Measurements from ENCODE around the gene LCP2. TPM values are rescaled to one million over a fixed set of nuclear protein-coding genes. Genes with fewer than 3 reads are reported as not detected.

LCP2 gene
- total RNA-seq, 1 experiment from 2014 or later, result 0.61 TPM

- H3K27me3 ChIP-seq (ENCODE audit: insufficient read depth, low read length), result peaks cover 51% of the 10 kb centered on the region
- no peaks in the 10 kb centered on the region for H3K79me2 ChIP-seq (ENCODE audit: insufficient read depth, low read length)
- DNase-seq (ENCODE audit: low read depth, low spot score) (no peak), ATAC-seq (no peak)
- H3K9me2 ChIP-seq (ENCODE audit: insufficient read depth), result no peaks in the 10 kb centered on the region
- no peak overlapping the region for H3K27ac ChIP-seq (ENCODE audit: low read depth, low read length)
- CTCF ChIA-PET, result interaction anchor here (1.3 to 3.8 kb wide), 4 partner anchors 16 to 155 kb away, joined by 4 to 30 read pairs (median 8); no protein-coding TSS in a partner anchor
- BruUV-seq (replicated peaks), result no TSS peak
- no peaks in the 10 kb centered on the region for H3K9me3 ChIP-seq (ENCODE audit: control insufficient read depth in 1 of 2, insufficient read depth in 1 of 2, low read depth in 1 of 2, low read length in 2 of 2)
- RAD21 ChIA-PET (ENCODE audit: low non-redundant PET in 1 of 2, low total read pairs in 2 of 2, uncharacterized antibody in 2 of 2, unreplicated experiment in 2 of 2), result interaction anchor here (0.7 to 1.1 kb wide), 2 partner anchors 72 kb away, joined by 3 read pairs; no protein-coding TSS in a partner anchor
- H3K9ac ChIP-seq (ENCODE audit: low read length), result no peak overlapping the region
- no peak overlapping the region for H3K4me2 ChIP-seq (ENCODE audit: low read length)
- H3K36me3 ChIP-seq (ENCODE audit: control insufficient read depth in 1 of 2, insufficient read depth in 2 of 2, low read length in 2 of 2), result no peaks in the 10 kb centered on the region
- intact Hi-C loops (cut with micrococcal nuclease), result loop anchor here (2.0 to 5.0 kb wide), 2 partner anchors 154 to 366 kb away; no protein-coding TSS in a partner anchor
- no peaks in the 10 kb centered on the region for H4K20me1 ChIP-seq (ENCODE audit: insufficient read depth)
- H2AFZ ChIP-seq (ENCODE audit: low read depth, low read length, poor library complexity, severe bottlenecking), result no peak overlapping the region
- POLR2A ChIA-PET, result no interaction called here
- no peak for TF ChIP-seq POLR2AphosphoS5 (IDR thresholded peaks at IDR 0.05; ENCODE audit: low read depth, low read length)
- TF ChIP-seq POLR2A (IDR thresholded peaks at IDR 0.05; ENCODE audit: borderline replicate concordance, extremely low read depth, insufficient read depth, insufficient read length), result no peak
- no peak for TF ChIP-seq SP1 (IDR thresholded peaks at IDR 0.05; ENCODE audit: low read depth)
- no peak for TF ChIP-seq RAD21 (IDR thresholded peaks at IDR 0.05; ENCODE audit: low read depth)
- no peak for TF ChIP-seq ZNF274 (IDR thresholded peaks at IDR 0.05; ENCODE audit: low read depth, low read length)
- no peak for TF ChIP-seq CTCF (IDR thresholded peaks at IDR 0.05 in 2 of 3, conservative IDR thresholded peaks at IDR 0.05 in 1 of 3; ENCODE audit: borderline replicate concordance in 1 of 3, insufficient read depth in 1 of 3, low read depth in 2 of 3, low read length in 2 of 3)
- TF ChIP-seq SIN3A (IDR thresholded peaks at IDR 0.05; ENCODE audit: low read depth), result no peak
- no peak for TF ChIP-seq ELF1 (IDR thresholded peaks at IDR 0.05; ENCODE audit: borderline replicate concordance, low read depth)
- TF ChIP-seq CEBPB (IDR thresholded peaks at IDR 0.05; ENCODE audit: low read depth), result no peak
- no peak for TF ChIP-seq REST (IDR thresholded peaks at IDR 0.05; ENCODE audit: low read depth)
- no peak for TF ChIP-seq EZH2phosphoT487 (IDR thresholded peaks at IDR 0.05; ENCODE audit: borderline replicate concordance)
- TF ChIP-seq EZH2 (IDR thresholded peaks at IDR 0.05), result no peak
- TF ChIP-seq TCF7L2 (IDR thresholded peaks at IDR 0.05; ENCODE audit: borderline replicate concordance, extremely low read depth, insufficient read depth, insufficient read length), result no peak
- no peak for TF ChIP-seq SRF (IDR thresholded peaks at IDR 0.05; ENCODE audit: low read depth)
- no peak for TF ChIP-seq ZBTB33 (IDR thresholded peaks at IDR 0.05; ENCODE audit: extremely low read depth, insufficient replicate concordance, low read length)
- no peak for TF ChIP-seq MAX (IDR thresholded peaks at IDR 0.05)
- no peaks in the 10 kb centered on the region for H3K4me1 ChIP-seq (ENCODE audit: control insufficient read depth in 1 of 2, insufficient read depth in 2 of 2, low read length in 2 of 2)
- H3K4me3 ChIP-seq (replicated peaks in 1 of 2; ENCODE audit: low read depth in 1 of 2, low read length in 2 of 2), result no peak overlapping the region
These were observed 30.8 kb downstream of the LCP2 start for GRCh38 chr5:170266570-170267381.
